Sigmoid colon (tissue), 3 donors: Measurements from ENCODE around the gene TNIP2.

ENCODE experiments used
- CTCF ChIP-seq, 4 experiments: fragments of 450-650 bp in 3 of 4; fragments of 200-600 bp in 1 of 4; IDR thresholded peaks; one replicate each; pipeline ENCODE4 v1.5.1; 2016 to 2019; ENCODE audit warnings: antibody characterized with exemption in 4 of 4, mild to moderate bottlenecking in 3 of 4, moderate library complexity in 2 of 4
- POLR2A ChIP-seq, 2 donors: fragments of 450-650 bp; IDR thresholded peaks; one replicate each; pipeline ENCODE4 v1.6.1; 2016; ENCODE audit warnings: antibody characterized with exemption in 2 of 2, mild to moderate bottlenecking in 2 of 2, moderate library complexity in 2 of 2

GRCh38 chr4:2763511-2763967 lies 7.4 kb upstream of the TNIP2 start:
- no peak for TF ChIP-seq CTCF (IDR thresholded peaks at IDR 0.05)
- TF ChIP-seq POLR2A (IDR thresholded peaks at IDR 0.05): no peak
